Mesothelial cell of epicardium (in vitro differentiated cells): ENCODE data around the gene FAM200C. TPM values are rescaled to one million over a fixed set of nuclear protein-coding genes. Genes with fewer than 3 reads are reported as not detected.
A peak's percentile ranks its signal among the peaks of the same experiment; 100 is the strongest.

Experiments used
- DNase-seq, 2 experiments: peaks; one replicate each; pipeline ENCODE4 v3.0.0; 2021; ENCODE audit warnings: low spot score in 2 of 2; ENCODE audit not compliant: unreplicated experiment in 2 of 2
- H3K27ac Mint-ChIP-seq: 2 replicates; pipeline ENCODE4 v1.8.0; 2021; ENCODE audit warnings: mixed read lengths
- H3K27me3 Mint-ChIP-seq: 2 replicates; pipeline ENCODE4 v1.8.0; 2021; ENCODE audit warnings: low read depth, mixed read lengths
- H3K36me3 Mint-ChIP-seq: 2 replicates; pipeline ENCODE4 v1.8.0; 2021; ENCODE audit warnings: mixed read lengths
- H3K4me1 Mint-ChIP-seq: 2 replicates; pipeline ENCODE4 v1.8.0; 2021; ENCODE audit warnings: mixed read lengths
- H3K4me3 Mint-ChIP-seq: 2 replicates; pipeline ENCODE4 v1.8.0; 2021; ENCODE audit warnings: mild to moderate bottlenecking, moderate library complexity, mixed read lengths
- H3K9me3 Mint-ChIP-seq: 2 replicates; pipeline ENCODE4 v1.8.0; 2021; ENCODE audit warnings: mixed read lengths
- CTCF ChIP-seq: fragments of 200-600 bp; sonication (generic); IDR thresholded peaks from one replicate; pipeline ENCODE4 v1.5.0; 2021; ENCODE audit warnings: antibody characterized with exemption; ENCODE audit not compliant: unreplicated experiment
- total RNA-seq: library from RNA; stranded (reverse); gene quantifications from 3 replicates; pipeline ENCODE4 v1.2.1, GENCODE V29; 2021

Gene FAM200C
- total RNA-seq, 1 donor from 2014 or later = 6.6 TPM

- no peak overlapping the region for H3K27ac Mint-ChIP-seq
- H3K36me3 Mint-ChIP-seq = no peaks in the 10 kb centered on the region
- no peaks in the 10 kb centered on the region for H3K27me3 Mint-ChIP-seq
- no peak for TF ChIP-seq CTCF
- H3K9me3 Mint-ChIP-seq = no peaks in the 10 kb centered on the region
- peaks cover 26% of the 10 kb centered on the region for H3K4me1 Mint-ChIP-seq
- DNase-seq = no peak
- H3K4me3 Mint-ChIP-seq = no peak overlapping the region
Observed at GRCh38 chr5:160360310-160360709, 39.5 kb downstream of the FAM200C start.

DNA sequence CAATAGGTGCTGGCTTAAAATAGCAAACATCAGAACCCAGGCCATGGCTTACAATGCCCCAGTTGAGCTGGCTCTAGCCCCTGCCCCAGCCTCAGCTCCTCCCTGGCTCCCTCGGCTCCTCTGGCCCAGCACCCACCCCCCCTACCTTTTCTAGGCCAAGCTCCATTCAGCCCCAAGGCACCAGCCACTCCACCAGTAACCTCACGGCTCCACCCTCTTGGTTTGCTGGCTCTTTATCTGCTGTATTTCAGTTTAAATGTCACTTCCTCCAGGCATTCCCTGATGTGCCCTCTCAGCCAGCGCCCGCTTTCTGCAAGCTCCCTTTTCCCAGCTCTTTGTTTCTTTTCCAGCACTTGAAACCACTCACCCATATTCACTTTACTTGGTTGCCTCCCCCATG lies 40.0 kb downstream of the FAM200C start:
- H3K27ac Mint-ChIP-seq = peak overlapping the region; percentile 4
- no peaks in the 10 kb centered on the region for H3K27me3 Mint-ChIP-seq
- no peak for TF ChIP-seq CTCF
- no peaks in the 10 kb centered on the region for H3K36me3 Mint-ChIP-seq
- no peaks in the 10 kb centered on the region for H3K9me3 Mint-ChIP-seq
- no peak overlapping the region for H3K4me3 Mint-ChIP-seq
- DNase-seq = no peak
- peaks cover 26% of the 10 kb centered on the region for H3K4me1 Mint-ChIP-seq

DNA sequence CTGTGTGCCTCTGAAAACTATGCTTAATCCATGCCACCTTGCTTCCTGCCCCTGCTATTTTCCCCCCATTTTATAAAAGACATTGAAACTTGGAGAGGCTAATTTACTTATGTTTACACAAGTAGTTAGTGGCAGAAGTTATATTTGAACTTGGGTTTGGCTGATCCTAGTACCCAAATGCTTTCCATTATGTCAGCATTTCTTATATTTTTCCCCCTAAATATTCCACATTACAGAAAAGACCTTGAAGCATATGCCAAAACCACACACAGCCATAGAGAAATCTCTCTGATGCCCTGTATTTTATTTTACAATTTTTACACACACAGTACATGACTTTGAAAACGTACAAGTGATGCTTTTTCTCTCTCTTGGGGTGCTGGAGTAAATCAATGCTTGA lies 40.6 kb downstream of the FAM200C start:
- no peaks in the 10 kb centered on the region for H3K27me3 Mint-ChIP-seq
- H3K9me3 Mint-ChIP-seq = no peaks in the 10 kb centered on the region
- no peak for DNase-seq
- no peak for TF ChIP-seq CTCF
- no peaks in the 10 kb centered on the region for H3K36me3 Mint-ChIP-seq
- H3K27ac Mint-ChIP-seq = no peak overlapping the region
- no peak overlapping the region for H3K4me3 Mint-ChIP-seq
- peaks cover 26% of the 10 kb centered on the region for H3K4me1 Mint-ChIP-seq

- peaks cover 17% of the 10 kb centered on the region for H3K4me1 Mint-ChIP-seq
- no peak for TF ChIP-seq CTCF
- no peaks in the 10 kb centered on the region for H3K36me3 Mint-ChIP-seq
- no peaks in the 10 kb centered on the region for H3K27me3 Mint-ChIP-seq
- no peak overlapping the region for H3K27ac Mint-ChIP-seq
- DNase-seq = no peak
- H3K9me3 Mint-ChIP-seq = no peaks in the 10 kb centered on the region
- no peak overlapping the region for H3K4me3 Mint-ChIP-seq
Observed at GRCh38 chr5:160357861-160358411, 41.9 kb downstream of the FAM200C start.

DNA sequence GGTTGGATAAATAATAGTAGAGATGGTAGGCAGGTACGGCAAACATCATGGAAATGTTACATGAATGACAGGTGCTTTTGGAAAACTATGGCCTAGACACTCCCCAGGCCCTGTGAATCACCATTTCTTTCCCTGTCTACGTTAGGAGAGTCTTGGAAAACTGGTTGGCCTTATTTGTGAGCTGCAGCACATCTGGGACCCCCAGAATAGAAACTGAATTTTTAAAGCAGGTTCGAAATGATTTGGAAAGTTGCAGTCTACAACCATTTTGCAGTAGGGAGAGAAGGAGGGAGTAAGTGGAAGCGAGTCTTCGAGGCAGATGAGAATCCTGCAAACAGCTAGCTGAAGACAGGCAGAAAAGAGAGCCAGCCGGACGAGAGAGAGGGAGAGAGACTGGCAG lies 42.5 kb downstream of the FAM200C start:
- DNase-seq = no peak
- no peaks in the 10 kb centered on the region for H3K27me3 Mint-ChIP-seq
- peaks cover 15% of the 10 kb centered on the region for H3K4me1 Mint-ChIP-seq
- H3K4me3 Mint-ChIP-seq = no peak overlapping the region
- no peaks in the 10 kb centered on the region for H3K36me3 Mint-ChIP-seq
- H3K27ac Mint-ChIP-seq = peak overlapping the region; percentile 19
- no peak for TF ChIP-seq CTCF
- H3K9me3 Mint-ChIP-seq = no peaks in the 10 kb centered on the region
